ENCODE data around the gene GRM6.

Gene GRM6

DNA sequence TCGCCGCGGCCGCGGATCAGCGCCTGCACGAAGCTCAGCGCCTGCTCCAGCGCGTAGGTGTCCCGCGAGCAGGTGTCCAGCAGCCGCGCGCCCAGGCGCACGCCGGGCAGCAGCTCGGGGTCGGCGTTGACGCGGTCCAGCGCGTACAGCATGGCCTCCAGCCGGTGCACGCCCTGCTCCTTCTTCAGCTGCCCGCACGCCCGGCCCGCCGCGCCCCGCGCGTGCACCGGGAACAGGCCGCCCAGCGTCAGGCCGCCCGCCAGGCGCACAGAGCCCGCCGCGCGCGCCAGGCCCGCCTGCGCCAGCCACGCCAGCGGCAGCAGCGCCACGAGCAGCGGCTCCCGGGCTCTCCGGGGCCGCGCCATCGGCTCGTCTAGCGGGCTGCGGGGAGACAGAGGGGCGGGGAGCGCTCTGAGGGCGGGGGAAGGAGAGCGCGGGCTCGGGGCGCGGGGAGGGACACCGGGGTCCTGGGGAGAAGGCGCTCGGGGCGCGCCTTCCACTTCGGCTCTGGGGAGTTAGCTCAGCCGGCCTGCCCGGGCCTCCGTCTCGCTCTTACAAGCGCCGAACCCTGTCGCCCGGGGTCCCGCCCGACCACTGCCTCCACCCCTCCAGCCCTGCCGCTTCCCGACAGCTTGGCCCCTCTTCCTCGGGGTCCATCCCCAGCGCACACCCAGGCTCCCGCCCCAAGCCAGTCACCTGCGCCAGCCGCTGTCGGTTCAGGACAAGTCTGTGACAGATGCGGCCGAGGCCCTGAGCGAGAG is at the start of gene GRM6:
TSS of gene GRM6 (minus strand) at position 741 of the 761 bp plus-strand sequence. CDS start at position 365, 376 bp downstream.
- DNase-seq = no peak

- no peak for DNase-seq
Observed at GRCh38 chr5:179044765-179045164, 49.6 kb upstream of the GRM6 start.

GRCh38 chr5:179033004-179033580 is 38.0 kb upstream of the GRM6 start:
- DNase-seq = no peak

DNA sequence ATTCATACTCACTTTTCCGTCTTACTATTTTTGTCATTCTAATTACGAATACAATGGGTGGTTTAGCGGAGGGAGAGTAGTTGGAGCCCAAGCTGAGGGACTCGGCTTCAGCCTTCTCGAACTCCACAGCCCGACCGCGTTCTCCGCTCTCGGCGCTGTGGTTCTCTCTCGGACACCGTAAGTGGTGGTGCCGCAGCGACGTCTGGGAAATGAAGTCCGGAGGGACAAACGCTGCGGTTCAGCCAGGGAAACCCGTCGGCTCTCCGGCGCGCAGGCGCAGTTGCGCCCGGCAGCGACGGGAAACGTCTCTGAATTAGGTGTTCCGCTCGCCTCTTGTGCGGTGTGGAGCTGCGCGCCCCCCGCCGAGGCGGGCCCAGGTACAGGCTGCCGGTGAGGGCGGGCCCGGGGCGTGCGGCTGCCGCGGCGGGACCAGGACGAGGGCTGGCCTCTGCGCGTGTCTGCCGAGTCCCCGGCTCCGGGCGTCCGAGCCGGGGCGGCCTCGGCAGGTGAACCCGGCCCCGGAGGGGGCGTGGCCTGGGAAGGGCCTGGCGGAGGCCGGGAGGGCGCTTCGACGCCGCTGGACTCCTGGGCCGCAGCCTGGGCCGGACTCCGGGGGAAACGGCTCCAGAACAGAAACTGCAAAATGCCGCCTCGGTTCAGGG is 28.5 kb upstream of the GRM6 start, which contains the start of gene ZNF879:
TSS of gene ZNF879 (plus strand) at position 277 of the 662 bp plus-strand sequence. CDS start 1,201 bp downstream, outside the sequence.
- DNase-seq = peak; percentile 95

DNA sequence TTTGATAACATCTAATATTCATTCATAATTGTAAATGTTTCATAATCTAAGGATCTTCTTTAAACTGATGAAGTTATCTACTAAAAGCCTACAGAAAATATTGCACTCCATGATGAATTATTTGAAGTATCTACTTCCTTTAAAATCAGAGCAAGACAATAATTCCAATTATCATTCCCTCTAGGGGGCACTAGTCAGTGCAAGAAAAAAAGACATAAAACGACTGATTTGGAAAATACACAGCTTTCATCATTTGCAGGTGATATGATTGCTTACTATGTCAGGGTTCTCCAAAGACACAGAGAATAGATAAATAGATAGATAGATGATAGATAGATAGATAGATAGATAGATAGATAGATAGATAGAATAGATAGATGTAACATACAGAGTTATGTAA is 13.5 kb upstream of the GRM6 start:
- DNase-seq = no peak

GRCh38 chr5:179006564-179006963 is 11.4 kb upstream of the GRM6 start:
- no peak for DNase-seq

DNA sequence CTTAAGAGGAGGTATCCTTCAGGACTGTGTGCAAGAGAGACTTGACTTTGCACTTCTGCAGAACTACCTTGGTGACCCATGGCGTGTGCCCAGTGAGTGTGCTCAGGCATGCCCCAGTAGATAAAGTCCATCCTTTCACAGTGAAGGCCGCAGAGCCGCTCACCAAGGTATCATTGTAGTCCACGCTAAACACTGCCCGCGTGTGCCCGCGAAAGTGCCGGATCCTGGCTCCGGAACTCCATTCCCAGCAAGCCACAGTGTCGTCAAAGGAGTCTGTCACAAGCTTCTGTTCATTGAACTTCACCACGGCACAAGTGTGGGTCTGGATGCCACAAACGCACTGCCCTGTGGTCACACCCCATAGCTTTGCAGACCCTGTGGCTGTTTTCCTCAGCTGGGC is 3.3 kb upstream of the GRM6 start:
- DNase-seq = no peak

DNA sequence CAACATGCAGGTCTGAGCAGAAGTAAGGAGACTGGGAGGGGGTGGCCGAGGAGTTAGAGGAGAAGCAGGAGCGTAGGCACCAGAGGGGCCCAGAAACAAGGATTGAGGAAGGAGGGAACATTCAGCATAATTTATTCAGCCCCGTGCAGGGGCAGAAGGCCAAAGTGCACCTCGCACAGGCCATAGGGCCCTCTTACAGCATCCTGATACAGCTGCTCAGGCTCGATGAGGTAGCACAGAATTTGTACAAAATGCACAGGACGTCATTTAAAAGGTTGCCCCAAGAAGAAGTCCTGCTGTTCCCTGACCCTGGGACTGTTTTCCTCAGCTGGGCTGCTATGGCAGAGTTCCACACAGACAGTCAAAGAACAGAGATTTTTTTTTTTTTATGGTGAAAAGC is 2.1 kb upstream of the GRM6 start:
- DNase-seq = no peak

DNA sequence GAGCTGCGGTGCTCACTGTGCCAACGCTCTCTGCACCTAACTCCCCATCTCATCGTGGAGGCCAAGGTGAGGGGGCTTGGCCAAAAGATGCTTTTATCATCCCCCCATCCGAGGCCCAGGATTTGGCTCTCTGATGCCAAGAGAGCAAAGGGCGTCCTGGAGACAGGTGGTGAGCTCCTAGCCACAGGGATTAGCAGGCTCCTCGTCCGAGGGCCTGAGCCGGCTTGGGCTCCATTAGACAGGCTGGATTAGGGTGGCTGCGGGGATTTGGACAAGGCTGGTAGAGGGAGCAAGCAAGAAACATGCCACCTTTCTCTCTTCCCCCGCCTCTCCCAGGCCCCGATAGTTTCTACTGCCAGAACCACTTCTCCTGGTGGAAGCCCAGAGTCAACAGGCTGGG is 1.0 kb upstream of the GRM6 start:
- no peak for DNase-seq

DNA sequence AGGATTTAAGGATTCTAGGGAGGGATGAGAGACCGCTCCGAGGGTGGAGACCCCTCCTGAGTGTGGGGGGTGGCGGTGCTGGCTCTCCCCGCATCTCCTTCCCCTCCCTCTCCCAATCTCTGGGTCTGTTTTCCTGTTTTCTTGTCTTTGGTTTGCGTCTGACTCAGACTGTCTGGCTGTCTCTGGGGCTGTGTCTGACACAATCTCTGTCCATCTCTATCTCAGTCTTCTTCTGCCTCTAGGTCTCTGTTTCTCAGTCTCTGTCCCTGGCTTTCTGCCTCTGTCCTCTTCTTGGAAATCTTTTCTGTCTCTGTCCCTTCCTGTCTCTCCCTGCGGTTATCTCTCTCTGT is 196 bp upstream of the GRM6 start:
- DNase-seq = no peak

DNA sequence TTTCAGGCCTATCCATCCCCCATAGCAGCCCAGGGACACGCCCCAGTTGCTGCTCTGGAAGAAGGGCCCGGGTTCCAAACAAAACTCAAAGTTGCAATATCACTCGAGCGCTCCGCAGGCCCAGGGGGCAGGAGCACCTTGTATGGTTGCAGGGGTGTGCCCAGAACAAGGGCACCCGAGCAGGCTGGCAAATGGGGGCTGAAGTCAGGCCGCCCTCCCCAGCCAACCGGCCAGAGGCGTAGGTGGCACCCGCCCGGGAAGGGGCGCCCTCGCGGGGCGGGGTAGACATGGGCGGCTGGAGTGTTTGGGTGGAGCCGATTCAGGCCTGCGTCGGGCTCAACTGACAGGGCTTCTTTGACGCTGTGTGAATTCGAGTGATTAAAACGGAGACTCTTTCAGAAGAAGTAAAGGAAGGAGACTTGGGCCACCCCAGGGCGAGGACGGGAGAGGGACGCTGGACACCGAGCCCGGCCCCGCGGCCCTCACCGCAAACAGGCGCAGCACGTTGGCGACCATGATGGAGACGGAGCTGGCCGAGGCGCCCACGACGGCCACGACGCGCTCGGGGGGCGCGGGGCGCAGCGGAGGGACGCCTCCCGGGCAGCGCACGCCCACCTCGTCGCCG is 1.1 kb downstream of the GRM6 start:
- no peak for DNase-seq

DNA sequence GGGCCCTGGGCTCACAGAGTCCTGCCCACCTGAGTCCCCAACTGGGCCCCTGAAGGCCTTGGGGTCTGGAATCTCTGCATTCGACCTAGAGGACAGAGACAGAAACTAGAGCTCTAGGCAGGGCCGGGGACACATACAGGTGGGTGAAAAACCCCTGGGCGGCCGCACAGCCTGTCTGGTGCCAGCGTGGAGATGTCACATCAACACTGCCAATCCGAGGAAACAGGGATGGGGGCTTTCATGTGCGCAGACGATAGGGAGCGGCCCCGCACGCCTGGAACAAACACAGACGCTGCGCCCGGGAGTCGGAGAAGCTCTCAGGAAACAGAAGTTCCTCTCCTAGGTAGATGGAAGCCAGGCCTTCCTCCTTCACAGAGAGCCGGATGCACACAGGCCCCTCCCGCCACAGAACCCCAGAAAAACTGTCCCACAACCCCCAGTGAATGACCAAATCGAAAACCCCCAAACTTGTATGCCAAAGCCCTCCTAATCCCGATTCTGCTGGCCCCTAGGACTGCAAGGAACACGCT is 1.8 kb downstream of the GRM6 start:
- DNase-seq = no peak

GRCh38 chr5:178992291-178992895 is 2.7 kb downstream of the GRM6 start:
- DNase-seq = no peak

- DNase-seq = no peak
Observed at GRCh38 chr5:178991190-178992145, 3.7 kb downstream of the GRM6 start.

GRCh38 chr5:178990491-178990890 is 4.6 kb downstream of the GRM6 start:
- no peak for DNase-seq

DNA sequence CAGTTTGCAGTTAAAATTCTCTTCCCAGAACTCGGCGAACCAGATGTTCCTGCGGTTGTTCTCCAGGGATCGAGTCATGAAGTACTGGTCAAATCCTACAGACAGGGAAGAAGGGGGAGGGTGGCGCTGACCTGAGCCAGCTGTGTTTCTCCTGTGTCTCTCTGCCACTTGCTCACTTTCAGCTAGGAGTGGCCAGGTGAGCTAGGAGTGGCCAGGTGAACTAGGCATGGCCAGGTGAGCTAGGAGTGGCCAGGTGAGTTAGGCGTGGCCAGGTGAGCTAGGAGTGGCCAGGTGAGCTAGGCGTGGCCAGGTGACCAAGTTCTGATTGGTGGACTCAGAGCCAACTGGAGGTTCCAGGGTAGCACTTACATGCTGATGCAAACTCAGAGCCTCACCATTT is 5.8 kb downstream of the GRM6 start:
- DNase-seq = no peak

GRCh38 chr5:178988436-178989220 is 6.5 kb downstream of the GRM6 start:
- DNase-seq = no peak

DNA sequence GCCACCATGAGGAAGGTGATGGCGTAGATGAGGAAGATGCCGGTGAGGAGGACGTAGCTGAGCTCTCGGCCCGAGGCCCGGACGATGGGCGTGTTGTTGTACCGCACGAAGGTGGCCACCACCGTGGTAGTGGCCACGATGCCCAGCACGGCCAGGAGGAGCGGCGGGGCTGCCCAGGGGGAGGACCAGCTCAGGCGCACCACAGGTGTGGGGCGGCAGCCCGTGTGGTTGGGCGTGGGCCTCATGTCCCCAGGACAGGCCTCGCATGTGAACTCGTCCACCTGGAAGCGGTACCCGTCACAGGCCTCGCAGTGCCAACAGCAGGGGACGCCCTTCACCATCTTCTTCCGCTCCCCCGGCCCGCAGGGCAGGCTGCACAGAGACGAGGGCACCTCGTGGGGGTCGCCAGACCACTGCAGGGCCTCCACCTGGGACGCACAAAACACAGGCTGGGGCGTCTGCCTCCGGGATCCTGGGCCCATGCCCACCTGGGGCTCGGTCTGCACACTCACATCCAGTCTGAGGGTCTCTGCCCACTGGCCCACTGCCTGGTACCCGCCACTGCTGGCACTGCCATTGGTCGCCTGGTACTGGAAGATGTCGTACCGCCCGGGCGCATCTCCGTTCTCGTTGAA is 8.7 kb downstream of the GRM6 start:
- DNase-seq = no peak

GRCh38 chr5:178984145-178985072 is 10.7 kb downstream of the GRM6 start:
- DNase-seq = no peak

All from CD4-positive, alpha-beta T cell treated with Interferon gamma for 1 hour (primary cell).